HepG2 (cell line): ENCODE results near the gene PCAT6. TPM values are rescaled to one million over a fixed set of nuclear protein-coding genes. Genes with fewer than 3 reads are reported as not detected.
A peak's percentile ranks its signal among the peaks of the same experiment; 100 is the strongest.

Source experiments
- ARHGAP35 ChIP-seq: sonication (generic); formaldehyde crosslinking; IDR thresholded peaks from 2 replicates; pipeline ENCODE4 v1.9.0; 2022; ENCODE audit warnings: mild to moderate bottlenecking, inconsistent platforms, moderate library complexity, missing genetic modification reagents, borderline replicate concordance
- CAMTA2 ChIP-seq: sonication (generic); formaldehyde crosslinking; IDR thresholded peaks from 2 replicates; pipeline ENCODE4 v1.4.0; 2020; ENCODE audit warnings: mild to moderate bottlenecking, missing genetic modification reagents, borderline replicate concordance
- CENPT ChIP-seq: sonication (generic); formaldehyde crosslinking; IDR thresholded peaks from 2 replicates; pipeline ENCODE4 v1.8.0; 2022; ENCODE audit warnings: low read depth, mild to moderate bottlenecking, moderate library complexity, missing genetic modification reagents
- EHMT2 ChIP-seq: fragments of 200-600 bp; sonication (generic); IDR thresholded peaks from 2 replicates; pipeline ENCODE4 v1.7.0; 2017; ENCODE audit warnings: antibody characterized with exemption, low read depth, low read length, borderline replicate concordance
- FOXM1 ChIP-seq: sonication (generic); formaldehyde crosslinking; IDR thresholded peaks from 2 replicates; pipeline ENCODE4 v1.5.0; 2020; ENCODE audit warnings: missing genetic modification reagents
- IRX3 ChIP-seq: sonication (generic); formaldehyde crosslinking; IDR thresholded peaks from 2 replicates; pipeline ENCODE4 v1.8.1; 2023; ENCODE audit warnings: mild to moderate bottlenecking, low read depth, missing genetic modification reagents, borderline replicate concordance
- MAFF ChIP-seq: IDR thresholded peaks from 2 replicates; pipeline ENCODE4 v1.6.1; 2011; ENCODE audit warnings: low read depth, low read length, improper control_type of control experiment
- NCOA1 ChIP-seq: sonication (generic); formaldehyde crosslinking; IDR thresholded peaks from 2 replicates; pipeline ENCODE4 v1.9.0; 2021; ENCODE audit warnings: missing genetic modification reagents
- NR3C1 ChIP-seq: sonication (generic); formaldehyde crosslinking; IDR thresholded peaks from 2 replicates; pipeline ENCODE4 v1.4.0; 2020; ENCODE audit warnings: missing genetic modification reagents
- PTBP1 ChIP-seq: fragments of 200-400 bp; formaldehyde crosslinking; IDR thresholded peaks from 2 replicates; pipeline ENCODE4 v1.6.1; 2018; ENCODE audit warnings: low read length, low read depth; ENCODE audit not compliant: poor library complexity, severe bottlenecking
- SP5 ChIP-seq: IDR thresholded peaks from 2 replicates; pipeline ENCODE4 v1.6.1; 2016; ENCODE audit warnings: low read depth, borderline replicate concordance
- ZC3H13 ChIP-seq: sonication (generic); formaldehyde crosslinking; IDR thresholded peaks from 2 replicates; pipeline ENCODE4 v1.8.1; 2023; ENCODE audit warnings: mild to moderate bottlenecking, missing genetic modification reagents, moderate library complexity
- ZFP82 ChIP-seq: sonication (generic); formaldehyde crosslinking; IDR thresholded peaks from 2 replicates; pipeline ENCODE4 v1.5.1; 2020; ENCODE audit warnings: mild to moderate bottlenecking, missing genetic modification reagents, borderline replicate concordance
- ZNF138 ChIP-seq: sonication (generic); formaldehyde crosslinking; IDR thresholded peaks from 2 replicates; pipeline ENCODE4 v1.5.0; 2020; ENCODE audit warnings: mild to moderate bottlenecking, low read depth, missing genetic modification reagents
- ZNF564 ChIP-seq: sonication (generic); formaldehyde crosslinking; IDR thresholded peaks from 2 replicates; pipeline ENCODE4 v1.8.1; 2023; ENCODE audit warnings: mild to moderate bottlenecking, missing genetic modification reagents
- ZNF781 ChIP-seq: sonication (generic); formaldehyde crosslinking; IDR thresholded peaks from 2 replicates; pipeline ENCODE4 v1.5.1; 2020; ENCODE audit warnings: borderline replicate concordance, mild to moderate bottlenecking, missing genetic modification reagents; ENCODE audit errors: not compliant biosample characterization
- ZNF850 ChIP-seq: sonication (generic); formaldehyde crosslinking; conservative IDR thresholded peaks from 2 replicates; pipeline ENCODE4 v1.9.0; 2021; ENCODE audit warnings: mild to moderate bottlenecking, missing genetic modification reagents
- polyA plus RNA-seq, 8 experiments: library from polyadenylated mRNA; depleted of rRNA in 3 of 8; stranded (reverse) in 7 of 8; unstranded in 1 of 8; fragments of >200 nt; fragmentation: Illumina TruSeq in 4 of 8; extraction: Trizol in 4 of 8; gene quantifications; 2 replicates each; pipeline versions ENCODE4 v1.2.1 to v1.2.3, GENCODE V29; 2011 to 2016; ENCODE audit warnings: low read depth in 4 of 8, missing spikeins in 1 of 8, mixed read lengths in 1 of 8; ENCODE audit not compliant: insufficient read depth in 1 of 8
- total RNA-seq, 5 experiments: library from RNA; depleted of rRNA; stranded (reverse); fragments of >200 nt; fragmentation: Illumina TruSeq; extraction: Trizol; gene quantifications; 2 replicates each; pipeline ENCODE4 v1.2.3, GENCODE V29; 2016; ENCODE audit warnings: low read depth in 1 of 5
- TF ChIP-seq, protein P1 (sequence below): sonication (generic); formaldehyde crosslinking; IDR thresholded peaks from 2 replicates; pipeline ENCODE4 v1.5.1; 2020; ENCODE audit warnings: missing genetic modification reagents, mild to moderate bottlenecking, borderline replicate concordance
- TF ChIP-seq, protein P2 (sequence below): sonication (generic); formaldehyde crosslinking; IDR thresholded peaks from 2 replicates; pipeline ENCODE4 v1.4.0; 2020; ENCODE audit warnings: missing genetic modification reagents
- TF ChIP-seq, protein P3 (sequence below): sonication (generic); formaldehyde crosslinking; IDR thresholded peaks from 2 replicates; pipeline ENCODE4 v1.5.0; 2020; ENCODE audit warnings: missing genetic modification reagents, mild to moderate bottlenecking, borderline replicate concordance
- TF ChIP-seq, protein P4 (sequence below): sonication (generic); formaldehyde crosslinking; IDR thresholded peaks from 2 replicates; pipeline ENCODE4 v1.4.0; 2020; ENCODE audit warnings: missing genetic modification reagents
- TF ChIP-seq, protein P5 (sequence below): IDR thresholded peaks from 2 replicates; pipeline ENCODE4 v1.6.1; 2016; ENCODE audit warnings: missing compliant biosample characterization, missing genetic modification reagents, borderline replicate concordance

The PCAT6 gene
- total and polyA plus RNA-seq, 2 of the 13 experiments (the other 11 are each of a cell fraction or from before 2014, with no cell fraction given) = 0.60 to 4.4 TPM

DNA sequence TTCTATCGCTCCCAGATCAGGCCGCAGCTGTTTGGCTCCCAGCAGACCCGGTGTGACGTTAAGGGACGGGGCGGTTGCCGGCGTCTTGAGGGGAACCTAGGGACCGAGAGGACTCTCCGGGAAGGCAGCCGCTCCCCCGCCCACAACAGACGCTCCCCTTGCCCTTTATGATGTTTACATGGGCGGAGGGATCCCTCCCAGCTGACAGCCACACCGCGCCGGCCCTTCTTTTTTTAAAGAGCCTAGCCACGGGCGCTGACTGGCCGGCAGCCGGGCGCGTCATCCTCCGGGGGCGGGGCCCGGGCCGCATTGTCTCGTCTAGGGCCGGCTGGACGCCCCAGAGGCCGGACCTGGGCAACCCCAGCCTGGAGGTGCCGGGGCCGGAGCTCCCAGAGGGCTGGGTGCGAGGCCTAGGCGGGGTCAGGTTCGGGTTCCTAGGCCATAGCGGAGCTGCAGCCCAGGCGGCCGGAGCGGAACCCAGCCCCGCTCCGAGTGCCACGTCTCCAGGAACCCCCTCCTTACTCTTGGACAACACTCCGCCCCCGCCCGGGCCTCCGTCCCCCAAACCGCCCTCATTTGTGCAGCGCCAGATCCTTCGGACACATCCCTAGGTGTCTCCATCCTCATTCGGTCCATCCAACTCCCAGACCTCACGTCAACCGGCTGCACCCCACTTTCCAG lies at the start of gene PCAT6 (continued):
- TF ChIP-seq, protein P1, sequence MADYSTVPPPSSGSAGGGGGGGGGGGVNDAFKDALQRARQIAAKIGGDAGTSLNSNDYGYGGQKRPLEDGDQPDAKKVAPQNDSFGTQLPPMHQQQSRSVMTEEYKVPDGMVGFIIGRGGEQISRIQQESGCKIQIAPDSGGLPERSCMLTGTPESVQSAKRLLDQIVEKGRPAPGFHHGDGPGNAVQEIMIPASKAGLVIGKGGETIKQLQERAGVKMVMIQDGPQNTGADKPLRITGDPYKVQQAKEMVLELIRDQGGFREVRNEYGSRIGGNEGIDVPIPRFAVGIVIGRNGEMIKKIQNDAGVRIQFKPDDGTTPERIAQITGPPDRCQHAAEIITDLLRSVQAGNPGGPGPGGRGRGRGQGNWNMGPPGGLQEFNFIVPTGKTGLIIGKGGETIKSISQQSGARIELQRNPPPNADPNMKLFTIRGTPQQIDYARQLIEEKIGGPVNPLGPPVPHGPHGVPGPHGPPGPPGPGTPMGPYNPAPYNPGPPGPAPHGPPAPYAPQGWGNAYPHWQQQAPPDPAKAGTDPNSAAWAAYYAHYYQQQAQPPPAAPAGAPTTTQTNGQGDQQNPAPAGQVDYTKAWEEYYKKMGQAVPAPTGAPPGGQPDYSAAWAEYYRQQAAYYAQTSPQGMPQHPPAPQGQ (CRISPR knock-in tag) = no peak
- TF ChIP-seq EHMT2 (no peak), CAMTA2 (CRISPR knock-in tag) (no peak), CENPT (CRISPR knock-in tag) (no peak), ZNF781 (CRISPR knock-in tag) (no peak), NR3C1 (no peak), NCOA1 (no peak), FOXM1 (no peak), MAFF (no peak), IRX3 (CRISPR knock-in tag) (peak; percentile 62; the same call in 1 of the 2 replicates), ZFP82 (CRISPR knock-in tag) (peak; percentile 27; the same call in 1 of the 2 replicates), PTBP1 (no peak), ARHGAP35 (no peak), ZNF850 (CRISPR knock-in tag) (0 out of 2 replicates have a peak, but pooled peaks have one; percentile 52), ZC3H13 (CRISPR knock-in tag) (0 out of 2 replicates have a peak, but pooled peaks have one; percentile 57), ZNF138 (no peak), SP5 (peak; percentile 93), ZNF564 (CRISPR knock-in tag) (peak; percentile 11; the same call in 1 of the 2 replicates)
- TF ChIP-seq, protein P2, sequence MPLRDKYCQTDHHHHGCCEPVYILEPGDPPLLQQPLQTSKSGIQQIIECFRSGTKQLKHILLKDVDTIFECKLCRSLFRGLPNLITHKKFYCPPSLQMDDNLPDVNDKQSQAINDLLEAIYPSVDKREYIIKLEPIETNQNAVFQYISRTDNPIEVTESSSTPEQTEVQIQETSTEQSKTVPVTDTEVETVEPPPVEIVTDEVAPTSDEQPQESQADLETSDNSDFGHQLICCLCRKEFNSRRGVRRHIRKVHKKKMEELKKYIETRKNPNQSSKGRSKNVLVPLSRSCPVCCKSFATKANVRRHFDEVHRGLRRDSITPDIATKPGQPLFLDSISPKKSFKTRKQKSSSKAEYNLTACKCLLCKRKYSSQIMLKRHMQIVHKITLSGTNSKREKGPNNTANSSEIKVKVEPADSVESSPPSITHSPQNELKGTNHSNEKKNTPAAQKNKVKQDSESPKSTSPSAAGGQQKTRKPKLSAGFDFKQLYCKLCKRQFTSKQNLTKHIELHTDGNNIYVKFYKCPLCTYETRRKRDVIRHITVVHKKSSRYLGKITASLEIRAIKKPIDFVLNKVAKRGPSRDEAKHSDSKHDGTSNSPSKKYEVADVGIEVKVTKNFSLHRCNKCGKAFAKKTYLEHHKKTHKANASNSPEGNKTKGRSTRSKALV (CRISPR knock-in tag) = no peak
- TF ChIP-seq, protein P3, sequence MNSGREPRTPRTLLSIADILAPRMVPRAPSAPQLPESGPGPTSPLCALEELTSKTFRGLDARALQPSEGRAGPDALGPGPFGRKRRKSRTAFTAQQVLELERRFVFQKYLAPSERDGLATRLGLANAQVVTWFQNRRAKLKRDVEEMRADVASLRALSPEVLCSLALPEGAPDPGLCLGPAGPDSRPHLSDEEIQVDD = 0 out of 2 replicates have a peak, but pooled peaks have one; percentile 48
- TF ChIP-seq, protein P4, sequence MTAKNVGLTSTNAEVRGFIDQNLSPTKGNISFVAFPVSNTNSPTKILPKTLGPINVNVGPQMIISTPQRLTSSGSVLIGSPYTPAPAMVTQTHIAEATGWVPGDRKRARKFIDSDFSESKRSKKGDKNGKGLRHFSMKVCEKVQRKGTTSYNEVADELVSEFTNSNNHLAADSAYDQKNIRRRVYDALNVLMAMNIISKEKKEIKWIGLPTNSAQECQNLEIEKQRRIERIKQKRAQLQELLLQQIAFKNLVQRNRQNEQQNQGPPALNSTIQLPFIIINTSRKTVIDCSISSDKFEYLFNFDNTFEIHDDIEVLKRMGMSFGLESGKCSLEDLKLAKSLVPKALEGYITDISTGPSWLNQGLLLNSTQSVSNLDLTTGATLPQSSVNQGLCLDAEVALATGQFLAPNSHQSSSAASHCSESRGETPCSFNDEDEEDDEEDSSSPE (CRISPR knock-in tag) = peak; percentile 74; the same call in 1 of the 2 replicates
- TF ChIP-seq, protein P5, sequence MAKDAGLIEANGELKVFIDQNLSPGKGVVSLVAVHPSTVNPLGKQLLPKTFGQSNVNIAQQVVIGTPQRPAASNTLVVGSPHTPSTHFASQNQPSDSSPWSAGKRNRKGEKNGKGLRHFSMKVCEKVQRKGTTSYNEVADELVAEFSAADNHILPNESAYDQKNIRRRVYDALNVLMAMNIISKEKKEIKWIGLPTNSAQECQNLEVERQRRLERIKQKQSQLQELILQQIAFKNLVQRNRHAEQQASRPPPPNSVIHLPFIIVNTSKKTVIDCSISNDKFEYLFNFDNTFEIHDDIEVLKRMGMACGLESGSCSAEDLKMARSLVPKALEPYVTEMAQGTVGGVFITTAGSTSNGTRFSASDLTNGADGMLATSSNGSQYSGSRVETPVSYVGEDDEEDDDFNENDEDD (CRISPR knock-in tag) = peak; percentile 59; the same call in 1 of the 2 replicates
